Measurements from ENCODE around the gene NHERF1.

Gene NHERF1

GRCh38 chr17:74712301-74712700 is 36.1 kb upstream of the NHERF1 start:
- H3K4me3 ChIP-seq (ENCODE audit: low read depth, low read length) = no peak overlapping the region
- DNase-seq (ENCODE audit: low read depth) = no peak
- TF ChIP-seq, protein P1, sequence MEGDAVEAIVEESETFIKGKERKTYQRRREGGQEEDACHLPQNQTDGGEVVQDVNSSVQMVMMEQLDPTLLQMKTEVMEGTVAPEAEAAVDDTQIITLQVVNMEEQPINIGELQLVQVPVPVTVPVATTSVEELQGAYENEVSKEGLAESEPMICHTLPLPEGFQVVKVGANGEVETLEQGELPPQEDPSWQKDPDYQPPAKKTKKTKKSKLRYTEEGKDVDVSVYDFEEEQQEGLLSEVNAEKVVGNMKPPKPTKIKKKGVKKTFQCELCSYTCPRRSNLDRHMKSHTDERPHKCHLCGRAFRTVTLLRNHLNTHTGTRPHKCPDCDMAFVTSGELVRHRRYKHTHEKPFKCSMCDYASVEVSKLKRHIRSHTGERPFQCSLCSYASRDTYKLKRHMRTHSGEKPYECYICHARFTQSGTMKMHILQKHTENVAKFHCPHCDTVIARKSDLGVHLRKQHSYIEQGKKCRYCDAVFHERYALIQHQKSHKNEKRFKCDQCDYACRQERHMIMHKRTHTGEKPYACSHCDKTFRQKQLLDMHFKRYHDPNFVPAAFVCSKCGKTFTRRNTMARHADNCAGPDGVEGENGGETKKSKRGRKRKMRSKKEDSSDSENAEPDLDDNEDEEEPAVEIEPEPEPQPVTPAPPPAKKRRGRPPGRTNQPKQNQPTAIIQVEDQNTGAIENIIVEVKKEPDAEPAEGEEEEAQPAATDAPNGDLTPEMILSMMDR (IDR thresholded peaks at IDR 0.05; ENCODE audit: low read depth, low read length, missing control alignments) = no peak

DNA sequence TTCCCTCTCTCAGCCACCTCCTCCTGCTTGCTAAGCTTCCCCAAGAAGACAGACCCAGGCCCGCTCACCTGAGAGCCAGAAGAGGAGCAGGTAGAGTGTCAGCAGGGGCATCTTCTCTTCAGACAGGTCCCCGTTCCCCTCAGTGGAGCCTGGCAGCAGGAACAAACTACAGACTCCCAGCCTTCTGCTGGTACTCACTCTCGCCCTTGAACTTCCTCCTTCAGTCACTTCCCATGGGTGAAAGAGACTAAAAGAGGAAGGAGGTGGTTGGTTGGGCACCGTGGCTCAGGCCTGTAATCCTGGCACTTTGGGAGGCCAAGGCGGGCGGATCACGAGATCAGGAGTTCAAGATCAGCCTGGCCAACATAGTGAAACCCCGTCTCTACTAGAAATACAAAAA is 35.7 kb upstream of the NHERF1 start, which contains the start of gene CD300LF:
Gene CD300LF (minus strand): TSS at position 168 of the 400 bp plus-strand sequence. CDS start 57 bp downstream, at position 111.
- H3K4me3 ChIP-seq (ENCODE audit: low read depth, low read length) = no peak within 1 kb of the TSS

DNA sequence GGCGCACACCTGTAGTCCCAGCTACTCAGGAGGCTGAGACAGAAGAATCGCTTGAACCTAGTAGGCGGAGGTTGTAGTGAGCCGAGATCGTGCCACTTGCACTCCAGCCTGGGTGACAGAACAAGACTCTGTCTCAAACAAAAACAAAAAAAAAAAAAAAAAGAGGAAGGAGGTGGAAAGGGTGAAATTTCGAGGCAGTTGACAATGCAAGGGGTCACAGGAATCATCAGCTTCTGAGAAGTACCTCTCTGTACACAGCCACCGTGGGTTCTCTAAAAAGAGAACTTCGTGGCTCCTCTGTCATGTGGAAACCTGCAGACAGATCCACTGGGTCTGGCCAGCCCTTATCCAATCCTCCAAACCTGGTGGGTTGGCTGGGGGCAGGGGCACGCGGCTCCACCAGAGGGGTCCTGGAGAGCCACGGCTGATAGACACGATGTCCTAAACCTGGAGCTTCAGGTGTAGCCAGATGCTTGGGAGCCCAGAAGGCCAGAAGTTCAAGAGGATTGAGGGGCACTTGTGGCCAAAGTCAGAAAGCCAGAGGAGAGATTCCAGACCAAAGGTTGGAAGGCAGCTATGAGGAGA is 35.2 kb upstream of the NHERF1 start:
- TF ChIP-seq, protein P1 (IDR thresholded peaks at IDR 0.05; ENCODE audit: low read depth, low read length, missing control alignments) = no peak
- H3K4me3 ChIP-seq (ENCODE audit: low read depth, low read length) = no peak overlapping the region
- DNase-seq (ENCODE audit: low read depth) = no peak

More for the DNA sequence above, 35.7 kb upstream of the NHERF1 start, which contains the start of gene CD300LF:
- DNase-seq (ENCODE audit: low read depth) = no peak
- TF ChIP-seq, protein P1 (IDR thresholded peaks at IDR 0.05; ENCODE audit: low read depth, low read length, missing control alignments) = no peak

DNA sequence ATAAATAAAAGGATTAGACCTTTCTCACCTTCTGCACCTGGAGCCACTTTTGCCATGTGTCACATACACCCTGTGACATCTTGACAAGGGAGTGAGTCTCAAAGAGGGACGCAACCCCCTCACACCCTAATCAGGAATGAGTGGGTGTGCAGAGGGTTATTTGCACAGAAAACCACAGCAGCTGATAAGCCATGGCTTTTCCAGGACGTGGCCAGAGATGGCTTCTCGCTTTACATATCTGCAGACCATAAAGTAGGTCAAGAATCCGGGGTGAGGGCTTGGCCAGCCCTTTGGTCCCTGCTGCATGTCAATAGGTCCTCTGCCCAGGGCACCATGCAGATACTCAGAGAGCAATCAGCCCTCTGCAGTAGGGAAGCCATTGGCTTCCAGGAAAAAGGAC is 33.3 kb upstream of the NHERF1 start:
- DNase-seq (ENCODE audit: low read depth) = no peak
- TF ChIP-seq, protein P1 (IDR thresholded peaks at IDR 0.05; ENCODE audit: low read depth, low read length, missing control alignments) = no peak
- H3K4me3 ChIP-seq (ENCODE audit: low read depth, low read length) = no peak overlapping the region

GRCh38 chr17:74720506-74720905 is 27.9 kb upstream of the NHERF1 start:
- no peak overlapping the region for H3K4me3 ChIP-seq (ENCODE audit: low read depth, low read length)
- TF ChIP-seq, protein P1 (IDR thresholded peaks at IDR 0.05; ENCODE audit: low read depth, low read length, missing control alignments) = no peak
- no peak for DNase-seq (ENCODE audit: low read depth)

- H3K4me3 ChIP-seq (ENCODE audit: low read depth, low read length) = no peak overlapping the region
- TF ChIP-seq, protein P1 (IDR thresholded peaks at IDR 0.05; ENCODE audit: low read depth, low read length, missing control alignments) = no peak
- DNase-seq (ENCODE audit: low read depth) = no peak
Observed at GRCh38 chr17:74722782-74723181, 25.6 kb upstream of the NHERF1 start.

DNA sequence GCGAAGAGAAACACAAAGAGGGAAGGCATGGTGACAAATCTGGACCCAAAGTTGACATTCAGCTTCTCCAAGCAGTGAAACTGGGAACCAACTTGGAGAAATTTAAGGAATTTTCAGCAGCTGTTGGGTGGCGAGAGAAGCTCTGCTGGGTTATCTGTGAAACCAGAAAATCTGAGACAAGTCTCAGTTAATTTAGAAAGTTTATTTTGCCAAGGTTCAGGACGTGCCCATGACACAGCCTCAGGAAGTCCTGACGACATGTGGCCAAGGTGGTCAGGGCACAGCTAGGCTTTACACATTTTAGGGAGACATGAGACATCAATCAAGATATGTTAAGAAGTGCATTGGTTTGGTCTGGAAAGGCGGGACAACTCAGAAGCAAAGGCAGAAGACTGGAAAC is 24.5 kb upstream of the NHERF1 start:
- TF ChIP-seq, protein P1 (IDR thresholded peaks at IDR 0.05; ENCODE audit: low read depth, low read length, missing control alignments) = no peak
- H3K4me3 ChIP-seq (ENCODE audit: low read depth, low read length) = no peak overlapping the region
- no peak for DNase-seq (ENCODE audit: low read depth)
